Sigmoid colon (tissue), 7 donors: ENCODE results near the gene ZFR2. TPM values are rescaled to one million over a fixed set of nuclear protein-coding genes. Genes with fewer than 3 reads are reported as not detected.

Experiments
- DNase-seq: peaks from one replicate; pipeline ENCODE4 v3.0.0-alpha.2; 2019
- H3K27ac ChIP-seq, 4 donors: fragments of 200-600 bp; sonication (generic); one replicate each; pipeline ENCODE4 v1.5.1; 2016 to 2019; ENCODE audit warnings: mild to moderate bottlenecking in 1 of 4
- H3K27me3 ChIP-seq, 3 donors: fragments of 200-600 bp; sonication (generic); one replicate each; pipeline ENCODE4 v1.5.1; 2019; ENCODE audit warnings: mild to moderate bottlenecking in 1 of 3
- H3K36me3 ChIP-seq, 4 donors: fragments of 200-600 bp; sonication (generic); one replicate each; pipeline ENCODE4 v1.5.1; 2016 to 2019
- H3K4me1 ChIP-seq, 4 donors: fragments of 200-600 bp; sonication (generic); one replicate each; pipeline ENCODE4 v1.5.1; 2017 to 2019
- H3K4me3 ChIP-seq, 4 donors: fragments of 200-600 bp; sonication (generic); one replicate each; pipeline ENCODE4 v1.5.1; 2017 to 2019; ENCODE audit warnings: mild to moderate bottlenecking in 2 of 4, moderate library complexity in 1 of 4
- H3K9me3 ChIP-seq, 4 donors: fragments of 200-600 bp in 3 of 4; sonication (generic) in 3 of 4; one replicate each; pipeline versions ENCODE4 v1.5.1 to v1.6.1; 2013 to 2019
- EP300 ChIP-seq, 4 donors: sonication (generic); formaldehyde crosslinking; IDR thresholded peaks; one replicate each; pipeline ENCODE4 v1.6.1; 2017; ENCODE audit warnings: antibody characterized with exemption in 4 of 4
- POLR2A ChIP-seq, 2 donors: fragments of 450-650 bp; IDR thresholded peaks; one replicate each; pipeline ENCODE4 v1.6.1; 2016; ENCODE audit warnings: antibody characterized with exemption in 2 of 2, mild to moderate bottlenecking in 2 of 2, moderate library complexity in 2 of 2
- POLR2AphosphoS5 ChIP-seq, 4 donors: sonication (generic); formaldehyde crosslinking; IDR thresholded peaks; one replicate each; pipeline ENCODE4 v1.6.1; 2017; ENCODE audit warnings: antibody characterized with exemption in 4 of 4
- WGBS, 2 donors: extraction: QIAGEN DNeasy Blood & Tissue Kit; methylation state at CpG; one replicate each; pipeline ENCODE4 v1.1.7; 2013; 5-methylcytosine and 5-hydroxymethylcytosine counted together
- intact Hi-C: fragments of 100-400 bp; cut with DNase I; formaldehyde crosslinking; loops from one replicate; pipeline ENCODE4 v1.15.1; 2023
- polyA plus RNA-seq, 3 donors: library from polyadenylated mRNA; stranded (reverse); fragments of 200-250 nt; gene quantifications; one replicate each; pipeline ENCODE4 v1.2.3, GENCODE V29; 2013
- total RNA-seq, 4 donors: library from RNA; depleted of rRNA; stranded (reverse); fragments of >200 nt; gene quantifications; one replicate each; pipeline ENCODE4 v1.1.0, GENCODE V29; 2016
- TF ChIP-seq, protein P1 (sequence below), 4 experiments: fragments of 450-650 bp in 3 of 4; fragments of 200-600 bp in 1 of 4; IDR thresholded peaks; one replicate each; pipeline ENCODE4 v1.5.1; 2016 to 2019; ENCODE audit warnings: antibody characterized with exemption in 4 of 4, mild to moderate bottlenecking in 3 of 4, moderate library complexity in 2 of 4
- donor health status: healthy with polysubstance abuse.
- donor health status: Bipolar disorder and iron deficiency.
- donor health status: healthy.

ZFR2 gene
- total and polyA plus RNA-seq, 7 donors, result under 0.01 to 1.2 (median 0.47) TPM; not detected in 3

GRCh38 chr19:3780786-3781304 lies 88.0 kb downstream of the ZFR2 start:
- no peak for TF ChIP-seq EP300 (IDR thresholded peaks at IDR 0.05)
- TF ChIP-seq, protein P1, sequence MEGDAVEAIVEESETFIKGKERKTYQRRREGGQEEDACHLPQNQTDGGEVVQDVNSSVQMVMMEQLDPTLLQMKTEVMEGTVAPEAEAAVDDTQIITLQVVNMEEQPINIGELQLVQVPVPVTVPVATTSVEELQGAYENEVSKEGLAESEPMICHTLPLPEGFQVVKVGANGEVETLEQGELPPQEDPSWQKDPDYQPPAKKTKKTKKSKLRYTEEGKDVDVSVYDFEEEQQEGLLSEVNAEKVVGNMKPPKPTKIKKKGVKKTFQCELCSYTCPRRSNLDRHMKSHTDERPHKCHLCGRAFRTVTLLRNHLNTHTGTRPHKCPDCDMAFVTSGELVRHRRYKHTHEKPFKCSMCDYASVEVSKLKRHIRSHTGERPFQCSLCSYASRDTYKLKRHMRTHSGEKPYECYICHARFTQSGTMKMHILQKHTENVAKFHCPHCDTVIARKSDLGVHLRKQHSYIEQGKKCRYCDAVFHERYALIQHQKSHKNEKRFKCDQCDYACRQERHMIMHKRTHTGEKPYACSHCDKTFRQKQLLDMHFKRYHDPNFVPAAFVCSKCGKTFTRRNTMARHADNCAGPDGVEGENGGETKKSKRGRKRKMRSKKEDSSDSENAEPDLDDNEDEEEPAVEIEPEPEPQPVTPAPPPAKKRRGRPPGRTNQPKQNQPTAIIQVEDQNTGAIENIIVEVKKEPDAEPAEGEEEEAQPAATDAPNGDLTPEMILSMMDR (IDR thresholded peaks at IDR 0.05), result no peak
- TF ChIP-seq POLR2AphosphoS5 (IDR thresholded peaks at IDR 0.05), result no peak
- TF ChIP-seq POLR2A (IDR thresholded peaks at IDR 0.05), result no peak
- peaks cover 12 to 20% (median 16%) of the 10 kb centered on the region in 4 donors for H3K9me3 ChIP-seq
- 82 to 90% methylated on average over 9 of the region's 9 CpGs for WGBS, 2 donors
- H3K4me1 ChIP-seq, result peaks cover 0 to 10% (median 4%) of the 10 kb centered on the region in 4 donors
- H3K27ac ChIP-seq, result no peak overlapping the region
- H3K27me3 ChIP-seq, result peaks cover 0 to 43% (median 40%) of the 10 kb centered on the region in 3 donors
- intact Hi-C loops, result no loop called here
- no peaks in the 10 kb centered on the region for H3K36me3 ChIP-seq
- H3K4me3 ChIP-seq, result no peak overlapping the region
- no peak for DNase-seq

DNA sequence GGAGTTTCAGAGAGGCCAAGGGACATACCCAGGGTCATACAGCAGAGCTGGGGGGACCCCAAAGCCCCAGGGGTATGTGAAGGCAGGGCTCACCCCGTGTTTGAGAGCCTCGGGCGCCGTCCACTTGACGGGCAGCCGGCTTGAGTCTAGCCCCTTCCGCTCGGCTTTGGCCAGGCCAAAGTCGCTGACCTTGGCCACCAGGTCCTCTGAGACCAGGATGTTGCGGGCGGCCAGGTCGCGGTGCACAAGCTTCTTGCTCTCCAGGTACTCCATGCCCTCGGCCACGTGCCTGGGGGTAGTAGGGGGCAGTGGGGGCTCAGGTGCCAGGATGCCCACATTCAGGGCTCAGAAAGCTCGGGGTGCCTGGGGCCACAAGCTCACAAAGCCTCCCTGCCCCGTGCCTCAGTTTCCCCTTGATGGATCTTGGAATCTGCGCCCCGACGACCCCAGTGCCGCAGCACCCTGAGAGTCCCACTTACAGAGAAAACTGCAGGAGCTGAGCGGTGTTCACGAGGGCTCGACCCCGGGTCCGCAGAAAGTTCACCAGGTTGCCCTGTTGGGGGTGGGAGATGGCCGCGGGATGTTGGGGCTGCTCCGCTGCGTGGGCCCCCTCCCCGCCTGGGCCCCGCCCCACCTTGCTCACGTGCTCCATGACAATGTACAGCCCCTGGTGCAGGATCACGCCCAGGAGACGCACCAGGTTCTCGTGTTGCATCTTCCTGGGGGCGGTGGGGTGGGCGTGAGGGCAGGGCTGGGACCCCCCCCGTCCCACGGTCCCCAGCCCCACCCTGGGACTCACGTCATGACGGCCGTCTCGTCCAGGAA lies 89.7 kb downstream of the ZFR2 start:
- no peak for TF ChIP-seq POLR2A (IDR thresholded peaks at IDR 0.05)
- TF ChIP-seq, protein P1 (IDR thresholded peaks at IDR 0.05), result no peak
- intact Hi-C loops, result no loop called here

DNA sequence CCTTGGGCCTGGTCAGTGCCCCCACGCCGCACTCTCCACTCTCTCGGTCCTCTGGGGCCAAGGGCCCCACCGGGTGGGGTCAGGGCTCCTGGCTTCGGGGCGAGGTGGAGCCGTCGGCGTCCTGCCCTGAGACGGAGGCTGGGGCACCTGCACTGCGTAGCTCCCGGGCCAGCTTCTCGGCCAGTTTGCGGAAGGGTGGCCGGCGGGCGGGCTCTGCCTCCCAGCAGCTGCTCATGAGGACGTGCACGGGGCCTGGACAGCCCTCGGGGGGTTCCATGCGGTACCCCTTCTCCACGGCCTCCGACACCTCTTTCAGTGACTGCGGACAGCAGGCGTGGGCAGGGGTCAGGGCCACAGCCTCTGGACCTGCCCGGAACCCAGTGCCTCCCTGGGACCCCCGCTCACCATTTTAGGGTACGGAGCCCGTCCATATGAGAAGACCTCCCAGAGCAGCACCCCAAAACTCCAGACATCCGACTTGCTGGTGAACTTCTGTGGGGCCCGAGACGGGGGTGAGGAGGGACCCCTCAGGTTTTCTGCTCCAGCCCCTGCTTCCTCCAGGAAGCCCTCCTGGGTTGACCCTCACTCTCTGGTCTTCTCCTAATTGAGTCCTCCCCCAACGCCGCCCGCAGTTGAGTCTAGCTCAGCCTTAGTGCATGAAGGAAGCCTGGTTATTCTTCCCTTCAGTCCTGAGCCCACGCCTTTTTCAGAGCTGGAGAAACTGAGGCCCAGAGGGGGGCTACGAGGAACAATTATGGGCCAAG lies 90.6 kb downstream of the ZFR2 start:
- TF ChIP-seq, protein P1 (IDR thresholded peaks at IDR 0.05), result no peak
- TF ChIP-seq POLR2AphosphoS5 (IDR thresholded peaks at IDR 0.05) (no peak), EP300 (IDR thresholded peaks at IDR 0.05) (no peak), POLR2A (IDR thresholded peaks at IDR 0.05) (no peak)
- intact Hi-C loops, result no loop called here
- no peak overlapping the region for H3K4me3 ChIP-seq
- no peaks in the 10 kb centered on the region for H3K36me3 ChIP-seq
- 74 to 89% methylated on average over 37 of the region's 37 CpGs for WGBS, 2 donors
- no peak for DNase-seq
- no peak overlapping the region for H3K27ac ChIP-seq
- peaks cover 0 to 17% (median 15%) of the 10 kb centered on the region in 3 donors for H3K27me3 ChIP-seq
- no peaks in the 10 kb centered on the region for H3K4me1 ChIP-seq
- peaks cover 12 to 20% (median 16%) of the 10 kb centered on the region in 4 donors for H3K9me3 ChIP-seq

More for the DNA sequence above, 89.7 kb downstream of the ZFR2 start:
- no peak for DNase-seq
- Histone ChIP-seq H3K36me3 (no peaks in the 10 kb centered on the region), H3K27ac (no peak overlapping the region), H3K9me3 (peaks cover 12 to 20% (median 16%) of the 10 kb centered on the region in 4 donors), H3K4me3 (no peak overlapping the region), H3K4me1 (no peaks in the 10 kb centered on the region), H3K27me3 (peaks cover 0 to 25% (median 22%) of the 10 kb centered on the region in 3 donors)
- 56 to 79% methylated on average over 44 of the region's 44 CpGs for WGBS, 2 donors

GRCh38 chr19:3776479-3777040 lies 92.3 kb downstream of the ZFR2 start:
- no peak overlapping the region for H3K27ac ChIP-seq
- no peak for DNase-seq
- H3K27me3 ChIP-seq, result peaks cover 0 to 5% (median 0%) of the 10 kb centered on the region in 3 donors
- intact Hi-C loops, result no loop called here
- TF ChIP-seq POLR2A (IDR thresholded peaks at IDR 0.05) (no peak), EP300 (IDR thresholded peaks at IDR 0.05) (no peak), POLR2AphosphoS5 (IDR thresholded peaks at IDR 0.05) (no peak)
- TF ChIP-seq, protein P1 (IDR thresholded peaks at IDR 0.05), result no peak
- H3K9me3 ChIP-seq, result peaks cover 2 to 10% (median 5%) of the 10 kb centered on the region in 4 donors
- H3K36me3 ChIP-seq, result no peaks in the 10 kb centered on the region
- 89 to 90% methylated on average over 1 of the region's 1 CpG for WGBS, 2 donors
- H3K4me1 ChIP-seq, result no peaks in the 10 kb centered on the region
- H3K4me3 ChIP-seq, result no peak overlapping the region
